GM12874 (cell line): ENCODE measurements around the gene OSBPL3.

Experiments
- CTCF ChIP-seq: IDR thresholded peaks from 2 replicates; pipeline ENCODE4 v1.5.1; 2011; ENCODE audit warnings: low read depth, mild to moderate bottlenecking, control low read depth, low read length, moderate library complexity; ENCODE audit not compliant: insufficient read depth

OSBPL3 gene

GRCh38 chr7:24936121-24936824 is 43.7 kb downstream of the OSBPL3 start:
- TF ChIP-seq CTCF, result no peak

- TF ChIP-seq CTCF, result no peak
Measured at GRCh38 chr7:24933298-24933697, 46.7 kb downstream of the OSBPL3 start.

- no peak for TF ChIP-seq CTCF
Measured at GRCh38 chr7:24932815-24933214, 47.2 kb downstream of the OSBPL3 start.

- no peak for TF ChIP-seq CTCF
Measured at GRCh38 chr7:24932389-24932788, 47.6 kb downstream of the OSBPL3 start.

GRCh38 chr7:24931844-24932243 is 48.1 kb downstream of the OSBPL3 start:
- TF ChIP-seq CTCF, result no peak

GRCh38 chr7:24930856-24931255 is 49.1 kb downstream of the OSBPL3 start:
- no peak for TF ChIP-seq CTCF

- no peak for TF ChIP-seq CTCF
Measured at GRCh38 chr7:24926623-24927524, 53.1 kb downstream of the OSBPL3 start.
